Gastrocnemius medialis (tissue), 4 donors: Measurements from ENCODE around the gene ATP11A. TPM values are rescaled to one million over a fixed set of nuclear protein-coding genes. Genes with fewer than 3 reads are reported as not detected.
A peak's percentile ranks its signal among the peaks of the same experiment; 100 is the strongest.

ENCODE experiments used
- ATAC-seq, 2 donors: fragments of 150-250 bp; one replicate each; pipeline ENCODE4 v1.9.1; 2016
- DNase-seq, 2 donors: peaks; one replicate each; pipeline ENCODE4 v3.0.0-alpha.2; 2019
- H3K27ac ChIP-seq, 4 donors: fragments of 200-600 bp; sonication (generic); 1 replicate in 1 of 4; 2 replicates in 3 of 4; pipeline ENCODE4 v1.5.1; 2016 to 2018; ENCODE audit warnings: mild to moderate bottlenecking in 2 of 4, moderate library complexity in 1 of 4
- H3K27me3 ChIP-seq, 3 donors: fragments of 200-600 bp; sonication (generic) in 2 of 3; 1 replicate in 1 of 3; 2 replicates in 2 of 3; pipeline versions ENCODE4 v1.5.1 to v1.6.0; 2016 to 2019; ENCODE audit warnings: mild to moderate bottlenecking in 1 of 3, moderate library complexity in 1 of 3
- H3K36me3 ChIP-seq, 2 donors: fragments of 200-600 bp; sonication (generic) in 1 of 2; one replicate each; pipeline ENCODE4 v1.5.1; 2017 to 2018
- H3K4me1 ChIP-seq, 2 donors: fragments of 200-600 bp; sonication (generic) in 1 of 2; one replicate each; pipeline ENCODE4 v1.5.1; 2016 to 2017; ENCODE audit warnings: mild to moderate bottlenecking in 2 of 2
- H3K4me3 ChIP-seq, 4 donors: fragments of 200-600 bp; sonication (generic) in 3 of 4; 1 replicate in 1 of 4; 2 replicates in 3 of 4; pipeline ENCODE4 v1.5.1; 2016 to 2019; ENCODE audit warnings: mild to moderate bottlenecking in 2 of 4
- H3K9me3 ChIP-seq, 3 donors: fragments of 200-600 bp; sonication (generic) in 2 of 3; 1 replicate in 1 of 3; 2 replicates in 2 of 3; pipeline ENCODE4 v1.5.1; 2016 to 2019
- POLR2A ChIP-seq, 2 donors: fragments of 450-650 bp; IDR thresholded peaks; one replicate each; pipeline ENCODE4 v1.6.1; 2017; ENCODE audit warnings: antibody characterized with exemption in 2 of 2, mild to moderate bottlenecking in 2 of 2, moderate library complexity in 2 of 2
- in situ Hi-C, 4 donors: fragments of 200-750 bp; cut with MboI; loops; one replicate each; pipeline versions ENCODE4 v1.15.0 to v1.8.0; 2017; ENCODE audit warnings: low sequenced_read_pairs in 4 of 4
- intact Hi-C: fragments of 100-400 bp; cut with DNase I; formaldehyde crosslinking; loops from one replicate; pipeline ENCODE4 v1.15.1; 2023; ENCODE audit warnings: low total_unique reads
- total RNA-seq, 4 donors: library from RNA; depleted of rRNA; stranded (reverse); fragments of >200 nt; gene quantifications; one replicate each; pipeline versions ENCODE4 v1.1.0 to v1.2.3, GENCODE V29; 2016
- TF ChIP-seq, protein P1 (sequence below), 5 experiments: fragments of 450-650 bp in 3 of 5; fragments of 200-600 bp in 2 of 5; sonication (generic) in 2 of 5; IDR thresholded peaks in 4 of 5; conservative IDR thresholded peaks in 1 of 5; 1 replicate in 4 of 5; 2 replicates in 1 of 5; pipeline ENCODE4 v1.5.1; 2016 to 2019; ENCODE audit warnings: antibody characterized with exemption in 5 of 5, mild to moderate bottlenecking in 3 of 5, moderate library complexity in 3 of 5

The ATP11A gene
- total RNA-seq, 4 donors from 2014 or later = 10.0 to 14.2 (median 12.6) TPM

GRCh38 chr13:112813552-112813951 lies 123.7 kb downstream of the ATP11A start:
- Histone ChIP-seq H3K27ac (peak overlapping the region in 1 of 4 donors; percentile 59), H3K36me3 (peaks cover 0 to 21% of the 10 kb centered on the region in 2 donors), H3K4me1 (no peaks in the 10 kb centered on the region), H3K4me3 (no peak overlapping the region), H3K27me3 (no peaks in the 10 kb centered on the region), H3K9me3 (no peaks in the 10 kb centered on the region)
- no peak for ATAC-seq
- intact Hi-C loops (no loop called here), in situ Hi-C loops (no loop called here)
- TF ChIP-seq POLR2A (IDR thresholded peaks at IDR 0.05) = no peak
- TF ChIP-seq, protein P1, sequence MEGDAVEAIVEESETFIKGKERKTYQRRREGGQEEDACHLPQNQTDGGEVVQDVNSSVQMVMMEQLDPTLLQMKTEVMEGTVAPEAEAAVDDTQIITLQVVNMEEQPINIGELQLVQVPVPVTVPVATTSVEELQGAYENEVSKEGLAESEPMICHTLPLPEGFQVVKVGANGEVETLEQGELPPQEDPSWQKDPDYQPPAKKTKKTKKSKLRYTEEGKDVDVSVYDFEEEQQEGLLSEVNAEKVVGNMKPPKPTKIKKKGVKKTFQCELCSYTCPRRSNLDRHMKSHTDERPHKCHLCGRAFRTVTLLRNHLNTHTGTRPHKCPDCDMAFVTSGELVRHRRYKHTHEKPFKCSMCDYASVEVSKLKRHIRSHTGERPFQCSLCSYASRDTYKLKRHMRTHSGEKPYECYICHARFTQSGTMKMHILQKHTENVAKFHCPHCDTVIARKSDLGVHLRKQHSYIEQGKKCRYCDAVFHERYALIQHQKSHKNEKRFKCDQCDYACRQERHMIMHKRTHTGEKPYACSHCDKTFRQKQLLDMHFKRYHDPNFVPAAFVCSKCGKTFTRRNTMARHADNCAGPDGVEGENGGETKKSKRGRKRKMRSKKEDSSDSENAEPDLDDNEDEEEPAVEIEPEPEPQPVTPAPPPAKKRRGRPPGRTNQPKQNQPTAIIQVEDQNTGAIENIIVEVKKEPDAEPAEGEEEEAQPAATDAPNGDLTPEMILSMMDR (IDR thresholded peaks at IDR 0.05 in 4 of 5, conservative IDR thresholded peaks at IDR 0.05 in 1 of 5) = no peak
- DNase-seq = no peak

DNA sequence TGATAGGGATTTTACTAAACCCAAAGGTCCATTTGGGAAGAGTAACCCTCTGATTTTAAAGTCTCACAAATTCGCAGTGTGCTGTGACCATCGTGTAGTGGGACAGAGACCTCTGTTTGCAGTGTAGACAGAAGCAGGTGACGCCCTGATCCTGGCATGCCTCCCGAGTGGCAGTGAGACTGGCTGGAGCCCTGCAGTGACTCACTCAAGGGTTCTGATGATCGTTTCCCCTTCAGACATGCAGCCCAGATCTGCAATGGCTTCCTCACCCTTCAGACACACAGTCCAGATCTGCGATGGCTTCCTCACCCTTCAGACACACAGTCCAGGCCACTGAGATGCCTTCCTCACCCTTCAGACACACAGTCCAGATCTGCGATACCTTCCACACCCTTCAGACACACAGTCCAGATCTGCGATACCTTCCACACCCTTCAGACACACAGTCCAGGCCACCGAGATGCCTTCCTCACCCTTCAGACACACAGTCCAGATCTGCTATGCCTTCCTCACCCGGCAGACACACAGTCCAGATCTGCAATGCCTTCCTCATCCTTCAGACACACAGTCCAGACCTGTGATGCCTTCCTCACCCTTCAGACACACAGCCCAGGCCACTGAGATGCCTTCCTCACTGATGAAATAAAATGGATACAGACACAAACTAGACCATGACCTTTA lies 125.2 kb downstream of the ATP11A start:
- no peak overlapping the region for H3K4me3 ChIP-seq
- peak in 1 of 2 donors; percentile 50 for ATAC-seq
- H3K4me1 ChIP-seq = no peaks in the 10 kb centered on the region
- peaks cover 0 to 25% of the 10 kb centered on the region in 2 donors for H3K36me3 ChIP-seq
- H3K27me3 ChIP-seq = no peaks in the 10 kb centered on the region
- H3K27ac ChIP-seq = no peak overlapping the region
- no peaks in the 10 kb centered on the region for H3K9me3 ChIP-seq
- in situ Hi-C loops (no loop called here), intact Hi-C loops (no loop called here)
- no peak for DNase-seq
- TF ChIP-seq, protein P1 (IDR thresholded peaks at IDR 0.05 in 4 of 5, conservative IDR thresholded peaks at IDR 0.05 in 1 of 5) = no peak
- TF ChIP-seq POLR2A (IDR thresholded peaks at IDR 0.05) = no peak

- ATAC-seq (no peak), DNase-seq (no peak)
- no peak for TF ChIP-seq POLR2A (IDR thresholded peaks at IDR 0.05)
- TF ChIP-seq, protein P1 (IDR thresholded peaks at IDR 0.05 in 4 of 5, conservative IDR thresholded peaks at IDR 0.05 in 1 of 5) = no peak
- Histone ChIP-seq H3K27me3 (no peaks in the 10 kb centered on the region), H3K9me3 (no peaks in the 10 kb centered on the region), H3K4me1 (no peaks in the 10 kb centered on the region), H3K27ac (no peak overlapping the region), H3K4me3 (no peak overlapping the region), H3K36me3 (peaks cover 0 to 28% of the 10 kb centered on the region in 2 donors)
- in situ Hi-C loops (no loop called here), intact Hi-C loops (no loop called here)
Measured at GRCh38 chr13:112815871-112816270, 126.0 kb downstream of the ATP11A start.

GRCh38 chr13:112818040-112818697 lies 128.3 kb downstream of the ATP11A start:
- H3K4me3 ChIP-seq = no peak overlapping the region
- H3K9me3 ChIP-seq = no peaks in the 10 kb centered on the region
- H3K27ac ChIP-seq = no peak overlapping the region
- TF ChIP-seq, protein P1 (IDR thresholded peaks at IDR 0.05 in 4 of 5, conservative IDR thresholded peaks at IDR 0.05 in 1 of 5) = no peak
- TF ChIP-seq POLR2A (IDR thresholded peaks at IDR 0.05) = no peak
- ATAC-seq (no peak), DNase-seq (no peak)
- peaks cover 0 to 3% of the 10 kb centered on the region in 2 donors for H3K4me1 ChIP-seq
- H3K36me3 ChIP-seq = peaks cover 0 to 21% of the 10 kb centered on the region in 2 donors
- H3K27me3 ChIP-seq = no peaks in the 10 kb centered on the region
- intact Hi-C loops = no loop called here
- in situ Hi-C loops = no loop called here
